ENCODE data around the gene TRAF1. TPM values are rescaled to one million over a fixed set of nuclear protein-coding genes. Genes with fewer than 3 reads are reported as not detected.

Gene TRAF1
- total and polyA plus RNA-seq, 7 donors: 0.46 to 10.0 (median 4.6) TPM

GRCh38 chr9:120854596-120855327 lies 71.8 kb downstream of the TRAF1 start:
- H3K4me1 ChIP-seq: no peaks in the 10 kb centered on the region
- peaks cover 3 to 43% (median 12%) of the 10 kb centered on the region in 4 donors for H3K36me3 ChIP-seq
- no peak for TF ChIP-seq CTCF (IDR thresholded peaks at IDR 0.05)
- 88 to 89% methylated on average over 3 of the region's 3 CpGs for WGBS, 2 donors
- intact Hi-C loops (cut with DNase I): no loop called here
- no peak overlapping the region for H3K4me3 ChIP-seq
- H3K27me3 ChIP-seq: no peaks in the 10 kb centered on the region
- no peaks in the 10 kb centered on the region for H3K9me3 ChIP-seq
- DNase-seq: no peak
- no peak overlapping the region for H3K27ac ChIP-seq

GRCh38 chr9:120853198-120853597 lies 73.4 kb downstream of the TRAF1 start:
- DNase-seq: no peak
- TF ChIP-seq POLR2AphosphoS5 (IDR thresholded peaks at IDR 0.05) (no peak), CTCF (IDR thresholded peaks at IDR 0.05) (no peak), EP300 (IDR thresholded peaks at IDR 0.05) (no peak), POLR2A (IDR thresholded peaks at IDR 0.05) (no peak)
- Histone ChIP-seq H3K9me3 (no peaks in the 10 kb centered on the region), H3K36me3 (peaks cover 0 to 27% (median 9%) of the 10 kb centered on the region in 4 donors), H3K4me1 (no peaks in the 10 kb centered on the region), H3K27ac (no peak overlapping the region), H3K27me3 (no peaks in the 10 kb centered on the region), H3K4me3 (no peak overlapping the region)
- 87 to 93% methylated on average over 6 of the region's 6 CpGs for WGBS, 2 donors
- intact Hi-C loops (cut with DNase I): no loop called here

Other genes starting within 250 kb of the TRAF1 start
- gene MEGF9, start 212.3 kb downstream of the TRAF1 start, total RNA-seq: 10 to 100 TPM; 11.8 to 21.0 (median 15.7) TPM
- 1 to 10 TPM; 2.5 to 4.4 (median 3.0) TPM for gene MEGF9, start 212.3 kb downstream of the TRAF1 start, polyA plus RNA-seq
- 10 to 100 TPM; 30.9 to 61.8 (median 36.3) TPM for gene FBXW2, start 133.4 kb downstream of the TRAF1 start, total RNA-seq
- 10 to 100 TPM; 10.2 to 24.0 (median 16.6) TPM for gene FBXW2, start 133.4 kb downstream of the TRAF1 start, polyA plus RNA-seq
- gene PSMD5, start 83.9 kb downstream of the TRAF1 start, total RNA-seq: 10 to 100 TPM; 28.6 to 42.6 (median 37.8) TPM
- gene PSMD5, start 83.9 kb downstream of the TRAF1 start, polyA plus RNA-seq: 10 to 100 TPM; 13.2 to 22.9 (median 17.0) TPM
- gene PHF19, start 49.6 kb downstream of the TRAF1 start, total RNA-seq: 10 to 100 TPM; 22.5 to 32.7 (median 31.6) TPM
- gene PHF19, start 49.6 kb downstream of the TRAF1 start, polyA plus RNA-seq: 10 to 100 TPM; 10.2 to 38.2 (median 10.6) TPM
- gene C5, start 123.5 kb upstream of the TRAF1 start, total RNA-seq: 1 to 10 TPM; 4.6 to 6.4 (median 5.2) TPM
- 1 to 10 TPM in 1 of 3 donors, under 1 TPM in 2; under 0.01 to 1.7 (median 0.23) TPM for gene C5, start 123.5 kb upstream of the TRAF1 start, polyA plus RNA-seq
- 10 to 100 TPM; 10.3 to 13.9 (median 12.5) TPM for gene CNTRL, start 148.2 kb upstream of the TRAF1 start, total RNA-seq
- 10 to 100 TPM in 1 of 3 donors, 1 to 10 TPM in 2; 2.5 to 14.6 (median 3.0) TPM for gene CNTRL, start 148.2 kb upstream of the TRAF1 start, polyA plus RNA-seq